SHP77 (cell line): ENCODE data around the gene PLXNB3.
A peak's percentile ranks its signal among the peaks of the same experiment; 100 is the strongest.

Source experiments
- DNase-seq, 2 experiments: peaks; one replicate each; lab custom pipeline; 2025; lab: John Stamatoyannopoulos, UW

Gene PLXNB3

DNA sequence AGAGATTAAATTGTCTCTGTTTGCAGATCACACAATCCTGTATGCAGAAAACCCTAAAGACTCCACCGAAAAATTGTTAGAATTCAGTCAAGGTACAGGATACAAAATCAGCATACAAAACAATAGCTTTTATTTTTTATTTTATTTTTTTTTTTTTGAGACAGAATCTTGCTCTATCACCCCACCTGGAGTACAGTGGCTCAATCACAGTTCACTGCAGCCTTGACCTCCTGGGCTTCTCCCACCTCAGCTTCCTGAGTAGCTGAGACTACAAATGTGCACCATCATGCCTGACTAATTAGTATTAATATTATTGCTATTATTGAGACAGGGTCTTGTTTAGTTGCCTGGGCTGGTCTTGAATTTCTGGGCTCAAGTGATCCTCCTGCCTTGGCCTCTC lies 8.9 kb upstream of the PLXNB3 start:
- no peak for DNase-seq

DNA sequence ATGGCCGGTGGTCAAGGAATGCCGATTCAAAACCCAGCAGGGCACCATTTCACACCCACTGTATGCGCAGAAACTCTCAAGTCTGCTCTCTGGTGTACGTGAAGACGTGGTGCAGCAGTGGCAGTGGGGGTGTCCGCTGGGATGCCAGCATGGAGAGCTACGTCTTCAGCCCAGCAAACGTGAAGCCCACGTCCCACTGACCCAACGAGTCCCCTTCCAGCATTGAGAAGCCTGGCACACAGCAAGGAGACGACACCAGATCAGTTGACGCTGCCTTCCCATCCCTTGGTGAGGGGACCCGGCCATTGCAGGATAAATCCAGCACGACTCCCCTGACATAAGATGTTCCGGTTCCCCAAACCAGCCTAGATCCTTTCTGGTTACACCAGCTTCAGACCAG lies 2.2 kb upstream of the PLXNB3 start:
- DNase-seq = no peak

DNA sequence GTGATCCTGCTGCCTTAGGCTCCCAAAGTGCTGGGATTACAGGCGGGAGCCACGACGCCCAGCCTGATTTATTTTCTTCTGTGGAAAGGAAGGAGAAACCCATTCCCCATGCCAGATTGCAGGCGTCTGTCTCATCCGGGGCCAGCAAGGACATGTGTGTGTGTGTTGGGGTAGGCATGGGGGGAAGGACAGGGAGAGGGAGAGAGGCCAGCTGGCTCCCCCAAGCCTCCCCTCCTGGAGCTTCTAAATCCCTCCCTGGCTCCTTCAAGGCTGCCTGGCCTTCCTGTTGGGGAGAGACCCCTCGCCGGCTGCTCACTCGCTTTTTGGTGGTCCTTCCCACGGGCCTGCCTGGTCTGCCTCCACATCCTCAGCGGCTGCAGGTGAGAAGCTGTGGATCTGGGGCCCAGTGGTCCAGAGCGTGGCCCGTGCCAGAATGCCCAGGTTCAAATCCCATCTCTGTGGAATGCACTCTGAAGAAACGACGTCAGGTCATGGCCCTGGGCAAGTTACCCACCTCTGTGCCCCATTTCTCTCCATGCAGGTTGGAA lies 1.3 kb upstream of the PLXNB3 start:
- DNase-seq = no peak

DNA sequence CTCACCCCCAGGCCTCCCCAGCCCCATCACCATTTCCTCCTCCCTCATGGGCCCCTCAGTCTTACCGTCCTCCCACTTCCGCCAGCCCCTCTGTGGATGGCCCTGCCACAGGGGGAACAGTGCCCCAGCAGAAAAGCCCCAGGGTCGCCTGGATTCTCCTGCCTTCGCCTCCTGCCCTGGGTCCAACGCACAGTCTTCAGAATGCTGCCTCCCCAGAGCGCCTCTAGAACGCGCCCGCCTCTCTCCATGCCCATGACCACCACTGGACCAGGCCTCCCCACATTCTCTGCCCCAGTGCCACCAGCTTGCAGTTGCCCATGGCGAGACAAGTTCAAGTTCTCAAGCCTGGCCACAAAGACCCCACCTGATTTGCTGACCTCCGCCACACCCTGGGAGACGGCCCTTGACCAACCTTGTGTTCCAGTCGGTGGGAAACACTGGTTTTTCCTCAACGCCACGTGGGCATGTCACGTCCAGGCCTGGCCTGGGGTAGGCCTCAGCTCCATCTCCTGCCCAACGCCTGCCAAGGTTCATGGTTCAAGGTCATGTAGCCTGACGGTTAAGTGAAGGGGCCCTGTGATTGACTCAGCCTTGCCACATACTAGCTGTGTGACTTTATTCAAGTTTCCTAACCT lies 634 bp upstream of the PLXNB3 start:
- DNase-seq = no peak

DNA sequence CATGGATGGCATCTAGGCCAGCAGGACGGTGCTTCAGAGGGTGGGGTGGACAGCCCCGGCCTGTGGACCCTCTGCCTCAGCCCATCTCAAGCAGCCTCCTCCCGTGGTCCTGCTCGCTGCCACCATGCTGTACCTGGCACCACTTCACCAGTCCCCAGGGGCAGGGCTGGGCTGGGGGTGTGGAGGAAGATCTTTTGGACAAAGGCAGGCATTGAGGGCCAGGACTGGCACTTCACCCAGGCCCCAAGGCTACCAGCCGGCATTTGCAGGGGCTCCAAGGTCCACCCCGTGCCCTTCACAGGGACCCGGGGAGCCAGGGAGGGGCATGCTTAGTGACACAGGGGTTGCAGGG lies 713 bp downstream of the PLXNB3 start:
- DNase-seq = no peak

DNA sequence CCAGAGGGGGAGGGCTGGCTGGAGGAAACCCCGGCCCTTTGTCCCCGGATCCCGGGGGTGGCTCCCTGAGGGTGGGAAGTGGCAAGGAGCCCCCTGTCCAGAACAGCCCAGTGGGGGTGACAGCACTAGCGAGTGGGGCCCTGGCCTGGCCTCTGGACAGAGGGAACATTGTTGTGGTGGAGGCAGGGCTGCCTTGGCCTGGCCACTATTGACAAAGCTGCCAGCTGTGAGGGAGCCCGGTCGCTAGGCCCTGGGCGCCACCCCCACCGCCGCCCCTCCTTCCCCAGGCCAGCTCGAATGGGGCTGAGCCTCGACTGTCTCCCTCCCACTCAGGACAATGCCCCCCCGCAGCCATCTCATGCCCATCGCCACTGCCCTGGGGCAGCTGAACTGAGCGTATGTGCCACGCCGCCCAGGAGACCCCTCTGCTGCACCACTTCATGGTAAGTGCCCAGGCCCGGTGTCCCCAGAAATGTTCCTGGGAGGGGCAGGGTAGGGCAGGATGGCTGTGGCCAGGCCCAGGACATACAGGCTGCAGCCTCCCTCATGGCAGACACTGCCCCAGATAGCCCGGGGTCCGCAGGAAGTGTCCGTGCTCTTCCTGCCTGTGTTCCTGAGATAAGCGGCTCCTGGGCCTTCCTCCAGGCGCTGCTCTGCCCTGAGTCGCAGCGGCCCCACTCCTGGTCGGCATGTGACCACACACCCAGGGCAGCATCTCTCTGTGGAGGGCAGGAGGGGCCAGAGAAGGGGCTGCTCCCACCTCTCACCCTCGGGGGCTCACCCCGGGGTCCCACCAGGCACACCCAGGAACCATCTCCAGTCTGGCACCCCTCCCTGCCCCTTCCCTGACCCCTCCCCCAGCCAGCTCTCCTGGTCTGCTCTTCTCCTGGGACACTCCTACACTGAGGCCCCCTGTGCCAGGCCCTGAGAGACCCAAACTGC lies 1.4 kb downstream of the PLXNB3 start:
- peak in 1 of 2 experiments; percentile 12 for DNase-seq

DNA sequence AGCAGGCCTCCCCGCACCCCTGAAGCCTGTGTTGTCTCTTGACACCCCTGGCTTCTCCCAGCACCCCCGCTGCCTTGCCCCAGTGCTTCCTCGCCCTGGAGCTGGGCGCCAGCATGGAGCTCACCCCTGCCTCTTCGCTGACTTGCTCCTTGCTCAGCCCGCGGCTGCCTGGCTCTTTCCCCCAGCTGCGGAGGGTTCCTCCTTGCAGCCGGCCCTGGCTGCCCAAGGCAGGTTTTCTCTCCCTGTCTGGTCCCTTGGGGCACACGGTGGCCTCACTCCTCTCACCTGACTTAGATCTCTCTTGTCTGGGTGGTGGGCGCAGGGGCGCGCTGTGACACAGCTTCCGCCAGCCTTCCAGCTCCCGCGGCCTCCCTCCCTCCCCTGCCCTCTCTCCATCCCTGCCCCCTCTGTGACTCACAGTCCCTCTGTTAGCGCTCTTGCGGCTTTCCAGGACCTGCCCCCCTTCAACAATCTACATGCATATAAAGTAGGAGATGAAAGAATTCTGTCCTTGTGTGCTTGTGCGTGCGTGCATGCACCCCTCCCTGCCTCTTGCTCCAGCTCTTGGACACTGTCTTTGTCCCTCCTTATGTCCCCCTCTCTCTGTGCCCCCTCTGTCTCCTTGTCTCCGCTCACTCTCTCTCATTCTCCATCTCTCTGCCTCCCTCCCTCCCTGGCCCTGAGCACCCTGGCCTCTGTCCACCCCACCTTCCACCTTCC lies 2.2 kb downstream of the PLXNB3 start:
- DNase-seq = peak in 1 of 2 experiments; percentile 16

DNA sequence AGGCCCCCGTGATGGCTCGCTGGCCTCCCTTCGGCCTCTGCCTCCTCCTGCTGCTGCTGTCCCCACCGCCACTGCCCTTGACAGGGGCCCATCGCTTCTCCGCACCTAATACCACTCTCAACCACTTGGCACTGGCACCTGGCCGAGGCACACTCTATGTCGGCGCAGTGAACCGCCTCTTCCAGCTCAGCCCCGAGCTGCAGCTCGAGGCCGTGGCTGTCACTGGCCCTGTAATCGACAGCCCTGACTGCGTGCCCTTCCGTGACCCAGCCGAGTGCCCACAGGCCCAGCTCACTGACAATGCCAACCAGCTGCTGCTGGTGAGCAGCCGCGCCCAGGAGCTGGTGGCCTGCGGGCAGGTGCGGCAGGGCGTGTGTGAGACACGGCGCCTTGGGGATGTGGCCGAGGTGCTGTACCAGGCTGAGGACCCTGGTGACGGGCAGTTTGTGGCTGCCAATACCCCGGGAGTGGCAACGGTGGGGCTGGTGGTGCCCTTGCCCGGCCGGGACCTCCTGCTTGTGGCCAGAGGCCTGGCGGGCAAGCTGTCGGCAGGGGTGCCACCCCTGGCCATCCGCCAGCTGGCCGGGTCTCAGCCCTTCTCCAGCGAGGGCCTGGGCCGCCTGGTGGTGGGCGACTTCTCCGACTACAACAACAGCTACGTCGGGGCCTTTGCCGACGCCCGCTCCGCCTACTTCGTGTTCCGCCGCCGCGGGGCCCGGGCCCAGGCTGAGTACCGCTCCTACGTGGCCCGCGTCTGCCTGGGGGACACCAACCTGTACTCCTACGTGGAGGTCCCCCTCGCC lies 3.0 kb downstream of the PLXNB3 start:
- no peak for DNase-seq

DNA sequence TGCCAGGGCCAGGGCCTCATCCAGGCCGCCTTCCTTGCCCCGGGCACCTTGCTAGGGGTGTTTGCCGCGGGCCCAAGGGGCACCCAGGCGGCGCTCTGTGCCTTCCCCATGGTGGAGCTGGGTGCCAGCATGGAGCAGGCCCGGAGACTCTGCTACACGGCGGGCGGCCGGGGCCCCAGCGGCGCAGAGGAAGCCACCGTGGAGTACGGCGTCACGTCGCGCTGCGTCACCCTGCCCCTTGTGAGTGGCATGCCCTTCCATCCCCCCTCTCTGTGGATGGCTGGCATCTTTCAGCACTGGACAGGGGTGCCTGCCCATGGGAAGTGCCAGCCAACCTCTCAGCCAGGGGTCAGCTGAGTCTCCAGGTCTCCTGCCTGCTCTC lies 3.6 kb downstream of the PLXNB3 start:
- DNase-seq = no peak

DNA sequence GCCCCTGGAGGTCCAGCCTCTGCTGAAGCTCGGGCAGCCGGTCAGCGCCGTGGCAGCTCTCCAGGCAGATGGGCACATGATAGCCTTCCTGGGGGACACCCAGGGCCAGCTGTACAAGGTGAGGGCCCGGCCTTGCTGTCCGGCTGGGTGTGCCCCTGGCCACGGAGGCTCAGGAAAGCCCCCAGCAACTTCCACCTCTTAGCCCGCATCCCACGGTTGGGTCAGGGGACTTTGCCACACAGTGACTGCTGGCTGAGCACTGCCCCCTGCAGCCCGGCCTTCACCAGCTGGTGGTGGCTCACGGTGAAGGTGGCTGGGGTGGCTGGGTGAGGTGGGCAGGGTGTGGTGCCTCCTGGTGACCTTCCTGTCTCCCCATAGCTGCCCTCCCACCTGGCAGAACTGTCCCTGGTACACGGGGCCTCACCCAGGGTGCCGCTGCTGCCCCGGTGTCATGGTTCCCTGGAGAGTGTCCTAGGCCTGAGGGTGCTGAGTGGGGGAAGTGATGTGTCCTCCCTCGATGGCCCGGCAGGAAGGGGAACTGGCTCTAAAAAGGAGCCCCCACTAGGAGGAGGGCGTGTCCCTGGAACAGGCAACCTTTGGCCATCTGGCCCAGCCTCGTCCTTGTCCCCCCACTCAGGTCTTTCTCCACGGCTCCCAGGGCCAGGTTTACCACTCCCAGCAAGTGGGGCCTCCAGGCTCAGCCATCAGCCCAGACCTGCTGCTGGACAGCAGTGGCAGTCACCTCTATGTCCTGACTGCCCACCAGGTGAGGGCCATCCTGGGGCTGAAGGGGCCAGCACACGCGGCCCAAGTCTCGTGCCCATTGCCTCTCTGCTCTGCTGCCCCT lies 4.5 kb downstream of the PLXNB3 start:
- no peak for DNase-seq

DNA sequence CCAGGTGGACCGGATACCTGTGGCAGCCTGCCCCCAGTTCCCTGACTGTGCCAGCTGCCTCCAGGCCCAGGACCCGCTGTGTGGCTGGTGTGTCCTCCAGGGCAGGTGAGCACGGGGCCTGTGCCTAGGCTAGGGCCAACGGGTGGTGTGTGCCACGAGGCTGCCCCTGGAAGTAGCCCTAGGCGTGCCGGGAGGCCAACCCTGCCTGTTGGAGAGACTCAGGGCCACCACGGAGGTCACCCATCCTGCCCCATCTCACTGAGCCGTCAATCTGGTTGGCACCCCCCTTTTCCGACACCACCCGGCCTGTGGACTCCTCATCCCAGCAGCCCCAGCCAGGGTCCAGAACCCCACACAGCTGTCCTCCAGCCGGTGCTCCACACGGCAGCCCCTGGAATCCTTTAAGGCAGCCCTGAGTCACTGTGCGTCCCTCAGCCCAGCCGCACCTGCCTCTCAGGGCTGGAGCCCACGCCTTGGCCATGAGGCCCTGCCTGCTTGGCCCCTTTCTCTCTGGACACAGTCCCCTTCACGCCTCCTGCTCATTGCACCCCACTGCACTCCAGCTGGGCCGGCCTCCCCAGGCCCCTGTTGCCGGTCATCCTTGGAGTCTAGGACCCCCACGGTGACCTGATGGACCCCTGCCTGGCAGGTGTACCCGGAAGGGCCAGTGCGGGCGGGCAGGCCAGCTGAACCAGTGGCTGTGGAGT lies 5.3 kb downstream of the PLXNB3 start:
- DNase-seq = no peak

DNA sequence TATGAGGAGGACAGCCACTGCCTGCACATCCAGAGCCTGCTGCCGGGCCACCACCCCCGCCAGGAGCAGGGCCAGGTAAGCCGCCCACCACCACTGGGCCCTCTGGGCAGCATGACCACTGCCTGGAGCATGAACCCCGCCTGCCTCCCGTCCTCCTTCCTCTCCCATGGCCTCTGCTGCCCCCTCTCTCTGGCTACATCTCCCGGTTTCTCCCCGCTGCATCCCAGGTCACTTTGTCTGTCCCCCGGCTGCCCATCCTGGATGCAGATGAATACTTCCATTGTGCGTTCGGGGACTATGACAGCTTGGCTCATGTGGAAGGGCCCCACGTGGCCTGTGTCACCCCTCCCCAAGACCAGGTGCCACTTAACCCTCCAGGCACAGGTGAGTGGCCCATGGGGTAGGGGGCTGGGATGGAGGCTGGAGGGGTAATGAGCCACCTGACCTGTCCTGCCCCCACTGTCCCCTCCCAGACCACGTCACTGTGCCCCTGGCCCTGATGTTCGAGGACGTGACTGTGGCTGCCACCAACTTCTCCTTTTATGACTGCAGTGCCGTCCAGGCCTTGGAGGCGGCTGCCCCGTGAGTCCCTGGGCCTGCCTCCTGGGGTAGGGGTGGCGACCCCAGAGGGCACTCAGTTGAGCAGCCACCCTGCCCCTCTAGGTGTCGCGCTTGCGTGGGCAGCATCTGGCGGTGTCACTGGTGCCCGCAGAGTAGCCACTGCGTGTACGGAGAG lies 6.0 kb downstream of the PLXNB3 start:
- DNase-seq = no peak

DNA sequence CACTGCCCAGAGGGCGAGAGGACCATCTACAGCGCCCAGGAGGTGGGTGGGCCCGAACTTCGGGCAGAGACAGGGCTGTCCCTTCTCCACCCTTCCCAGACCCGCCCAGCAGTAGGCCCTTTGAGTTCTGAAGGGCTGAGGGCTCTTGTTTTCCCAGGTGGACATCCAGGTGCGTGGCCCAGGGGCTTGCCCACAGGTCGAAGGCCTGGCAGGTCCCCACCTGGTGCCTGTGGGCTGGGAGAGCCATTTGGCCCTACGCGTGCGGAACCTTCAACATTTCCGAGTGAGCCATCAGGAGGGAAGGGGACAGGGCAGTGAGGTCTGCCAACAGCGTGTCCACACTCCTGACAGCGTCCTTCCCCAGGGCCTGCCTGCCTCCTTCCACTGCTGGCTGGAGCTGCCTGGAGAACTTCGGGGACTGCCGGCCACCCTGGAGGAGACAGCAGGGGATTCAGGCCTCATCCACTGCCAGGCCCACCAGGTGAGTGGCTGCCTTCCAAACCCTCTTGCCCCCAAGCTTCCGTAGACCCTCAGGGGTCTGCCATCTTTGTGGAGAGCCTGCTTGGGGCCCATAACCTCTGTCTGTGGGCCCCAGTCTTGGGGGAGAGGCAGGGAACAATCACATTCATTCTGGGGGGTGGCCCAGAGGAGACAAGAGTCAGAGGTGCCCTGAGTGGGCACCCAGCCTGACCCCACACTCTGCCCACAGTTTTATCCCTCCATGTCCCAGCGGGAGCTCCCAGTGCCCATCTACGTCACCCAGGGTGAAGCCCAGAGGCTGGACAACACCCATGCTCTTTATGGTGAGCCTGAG lies 6.8 kb downstream of the PLXNB3 start:
- DNase-seq = no peak

DNA sequence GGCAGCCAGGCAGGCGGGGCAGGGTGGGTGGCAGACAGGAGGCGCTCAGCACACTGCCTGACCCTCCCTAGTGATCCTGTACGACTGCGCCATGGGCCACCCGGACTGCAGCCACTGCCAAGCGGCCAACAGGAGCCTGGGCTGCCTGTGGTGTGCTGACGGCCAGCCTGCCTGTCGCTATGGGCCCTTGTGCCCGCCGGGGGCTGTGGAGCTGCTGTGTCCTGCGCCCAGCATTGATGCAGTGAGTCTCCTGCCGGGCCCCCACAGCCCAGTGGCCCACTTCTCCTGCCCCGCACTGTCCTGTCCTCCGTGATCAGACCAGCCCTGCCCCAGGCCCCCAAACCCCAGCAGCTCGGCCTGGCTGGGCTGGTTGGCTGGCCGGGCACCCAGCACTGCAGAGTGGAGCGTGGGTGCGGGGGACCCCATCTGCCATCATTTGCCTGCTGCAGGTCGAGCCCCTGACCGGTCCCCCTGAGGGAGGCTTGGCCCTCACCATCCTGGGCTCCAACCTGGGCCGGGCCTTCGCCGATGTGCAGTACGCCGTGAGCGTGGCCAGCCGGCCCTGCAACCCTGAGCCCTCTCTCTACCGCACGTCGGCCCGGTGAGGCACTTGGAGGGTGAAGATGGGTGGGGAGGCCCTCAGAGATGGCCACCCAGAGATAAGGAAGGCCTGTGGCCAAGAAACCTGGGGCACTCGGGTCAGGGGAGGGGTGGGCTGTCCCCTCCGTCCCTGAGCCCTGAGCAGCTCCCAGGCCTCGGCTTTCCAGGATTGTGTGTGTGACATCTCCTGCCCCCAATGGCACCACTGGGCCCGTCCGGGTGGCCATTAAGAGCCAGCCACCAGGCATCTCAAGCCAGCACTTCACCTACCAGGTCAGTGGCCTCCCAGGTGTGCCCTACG lies 7.6 kb downstream of the PLXNB3 start:
- DNase-seq = no peak

DNA sequence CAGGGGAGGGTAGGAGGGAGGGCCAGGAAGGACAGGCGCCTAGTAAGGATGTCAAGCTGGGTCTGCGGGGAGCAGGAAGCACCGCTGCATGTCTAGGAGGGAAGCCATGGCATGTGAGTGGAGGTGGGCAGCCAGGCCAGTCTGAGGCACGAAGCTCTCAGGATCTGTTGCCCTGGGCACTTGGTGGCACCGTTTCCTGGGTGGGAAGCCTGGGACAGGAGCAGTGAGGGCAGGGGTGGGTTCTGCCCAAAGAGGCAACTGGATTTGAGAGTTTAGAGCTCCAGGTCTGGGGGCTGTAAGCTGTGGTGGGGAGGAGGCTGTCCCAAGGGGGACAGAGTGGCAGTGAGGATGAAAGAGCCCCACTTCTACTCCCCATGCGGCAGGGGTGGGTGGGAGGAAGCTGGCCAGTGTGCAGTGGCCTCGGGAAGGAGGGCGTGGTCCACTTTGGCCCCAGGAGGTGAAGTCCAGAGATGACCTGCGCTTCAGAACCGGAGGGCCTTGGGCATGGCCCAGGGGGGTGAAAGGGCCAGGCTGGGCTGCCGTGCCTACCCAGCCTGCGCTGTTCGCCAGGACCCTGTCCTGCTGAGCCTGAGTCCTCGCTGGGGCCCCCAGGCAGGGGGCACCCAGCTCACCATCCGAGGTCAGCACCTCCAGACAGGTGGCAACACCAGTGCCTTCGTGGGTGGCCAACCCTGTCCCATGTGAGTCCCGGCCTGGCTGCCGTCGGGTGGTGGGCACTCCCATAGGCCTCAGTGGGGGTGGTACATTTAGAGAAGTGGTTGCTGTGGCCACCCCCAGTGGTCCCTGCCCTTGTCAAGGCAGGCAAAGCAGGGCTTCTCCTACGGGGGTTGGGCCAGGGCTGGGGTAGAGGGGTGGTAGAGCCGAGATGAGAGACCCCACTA lies 8.5 kb downstream of the PLXNB3 start:
- no peak for DNase-seq

DNA sequence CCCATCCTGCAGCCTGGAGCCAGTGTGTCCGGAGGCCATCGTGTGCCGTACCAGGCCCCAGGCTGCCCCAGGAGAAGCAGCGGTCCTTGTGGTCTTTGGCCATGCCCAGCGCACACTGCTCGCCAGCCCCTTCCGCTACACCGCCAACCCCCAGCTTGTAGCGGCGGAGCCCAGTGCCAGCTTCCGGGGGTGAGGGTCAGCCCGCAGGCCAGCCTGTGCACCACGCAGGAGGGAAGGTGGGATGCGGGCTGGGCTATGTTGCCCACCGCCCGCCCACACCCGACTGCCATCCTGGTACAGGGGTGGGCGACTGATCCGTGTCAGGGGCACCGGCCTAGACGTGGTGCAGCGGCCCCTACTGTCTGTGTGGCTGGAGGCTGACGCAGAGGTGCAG lies 9.2 kb downstream of the PLXNB3 start:
- DNase-seq = no peak
